Prostate gland (tissue), 2 donors: ENCODE measurements around the gene MTARC1. TPM values are rescaled to one million over a fixed set of nuclear protein-coding genes. Genes with fewer than 3 reads are reported as not detected.

Experiments used
- DNase-seq: peaks from one replicate; pipeline ENCODE4 v3.0.0-alpha.2; 2019; ENCODE audit warnings: low spot score
- H3K27ac ChIP-seq, 2 donors: fragments of 200-600 bp; sonication (generic); 2 replicates each; pipeline ENCODE4 v1.5.1; 2017 to 2019
- H3K27me3 ChIP-seq: fragments of 200-600 bp; sonication (generic); replicated peaks from 2 replicates; pipeline ENCODE4 v1.5.1; 2019; ENCODE audit not compliant: insufficient read depth
- H3K36me3 ChIP-seq, 2 donors: fragments of 200-600 bp; sonication (generic); 1 replicate in 1 of 2; 2 replicates in 1 of 2; pipeline versions ENCODE4 v1.5.1 to v1.8.1; 2017 to 2019
- H3K4me1 ChIP-seq: fragments of 200-600 bp; sonication (generic); replicated peaks from 2 replicates; pipeline ENCODE4 v1.5.1; 2019
- H3K4me3 ChIP-seq, 2 donors: fragments of 200-600 bp; sonication (generic); 2 replicates each; pipeline ENCODE4 v1.5.1; 2017 to 2019
- H3K9me3 ChIP-seq: fragments of 200-600 bp; sonication (generic); 2 replicates; pipeline ENCODE4 v1.5.1; 2017
- CTCF ChIP-seq, 4 experiments: fragments of 200-600 bp in 2 of 4; fragments of 450-650 bp in 2 of 4; sonication (generic) in 2 of 4; IDR thresholded peaks; 1 replicate in 3 of 4; 2 replicates in 1 of 4; pipeline ENCODE4 v1.5.1; 2016 to 2019; ENCODE audit warnings: antibody characterized with exemption in 4 of 4, mild to moderate bottlenecking in 2 of 4, moderate library complexity in 2 of 4
- POLR2A ChIP-seq: fragments of 450-650 bp; IDR thresholded peaks from one replicate; pipeline ENCODE4 v1.6.1; 2016; ENCODE audit warnings: antibody characterized with exemption, mild to moderate bottlenecking
- POLR2AphosphoS5 ChIP-seq: sonication (generic); formaldehyde crosslinking; IDR thresholded peaks from one replicate; pipeline ENCODE4 v1.6.1; 2017; ENCODE audit warnings: antibody characterized with exemption
- WGBS: methylation state at CpG from one replicate; pipeline ENCODE4 v1.1.5; 2018; 5-methylcytosine and 5-hydroxymethylcytosine counted together
- intact Hi-C: fragments of 100-400 bp; cut with DNase I; formaldehyde crosslinking; loops from one replicate; pipeline ENCODE4 v1.14.2; 2022
- total RNA-seq, 2 donors: library from RNA; depleted of rRNA; stranded (reverse); fragments of >200 nt; gene quantifications; one replicate each; pipeline ENCODE4 v1.1.0, GENCODE V29; 2016

MTARC1 gene
- total RNA-seq, 2 donors from 2014 or later, result 5.7 to 29.7 TPM

GRCh38 chr1:220807726-220808125, 21.0 kb downstream of the MTARC1 start:
- 54% methylated on average over 6 of the region's 6 CpGs for WGBS
- no peak for DNase-seq
- intact Hi-C loops, result no loop called here

GRCh38 chr1:220808345-220809186, 21.9 kb downstream of the MTARC1 start:
- no peaks in the 10 kb centered on the region for H3K27me3 ChIP-seq
- H3K36me3 ChIP-seq, result no peaks in the 10 kb centered on the region
- H3K27ac ChIP-seq, result no peak overlapping the region
- no peaks in the 10 kb centered on the region for H3K9me3 ChIP-seq
- no peak overlapping the region for H3K4me3 ChIP-seq
- no peaks in the 10 kb centered on the region for H3K4me1 ChIP-seq
- intact Hi-C loops, result no loop called here
- TF ChIP-seq POLR2A (no peak), POLR2AphosphoS5 (no peak), CTCF (IDR thresholded peaks at IDR 0.05) (no peak)
- 58% methylated on average over 11 of the region's 11 CpGs for WGBS
- DNase-seq, result no peak

More at GRCh38 chr1:220807726-220808125, 21.0 kb downstream of the MTARC1 start:
- Histone ChIP-seq H3K9me3 (no peaks in the 10 kb centered on the region), H3K36me3 (no peaks in the 10 kb centered on the region), H3K4me3 (no peak overlapping the region), H3K27ac (no peak overlapping the region), H3K4me1 (no peaks in the 10 kb centered on the region), H3K27me3 (no peaks in the 10 kb centered on the region)
- TF ChIP-seq CTCF (IDR thresholded peaks at IDR 0.05), result no peak
- no peak for TF ChIP-seq POLR2AphosphoS5
- TF ChIP-seq POLR2A, result no peak

GRCh38 chr1:220809187-220809550, 22.5 kb downstream of the MTARC1 start:
- intact Hi-C loops, result no loop called here
- Histone ChIP-seq H3K9me3 (no peaks in the 10 kb centered on the region), H3K27ac (no peak overlapping the region), H3K36me3 (no peaks in the 10 kb centered on the region), H3K27me3 (no peaks in the 10 kb centered on the region), H3K4me3 (no peak overlapping the region), H3K4me1 (no peaks in the 10 kb centered on the region)
- DNase-seq, result no peak
- no peak for TF ChIP-seq POLR2A
- TF ChIP-seq POLR2AphosphoS5, result no peak
- no peak for TF ChIP-seq CTCF (IDR thresholded peaks at IDR 0.05)
- 84% methylated on average over 6 of the region's 6 CpGs for whole genome bisulfite sequencing

- Histone ChIP-seq H3K27me3 (no peaks in the 10 kb centered on the region), H3K27ac (no peak overlapping the region), H3K4me3 (no peak overlapping the region), H3K9me3 (no peaks in the 10 kb centered on the region), H3K4me1 (no peaks in the 10 kb centered on the region), H3K36me3 (no peaks in the 10 kb centered on the region)
- intact Hi-C loops, result loop anchor here (5.0 to 10.0 kb wide), 2 partner anchors 395 to 628 kb away; no protein-coding TSS in a partner anchor
- TF ChIP-seq POLR2A (no peak), CTCF (IDR thresholded peaks at IDR 0.05) (no peak), POLR2AphosphoS5 (no peak)
- 79% methylated on average over 8 of the region's 8 CpGs for WGBS
- DNase-seq, result no peak
These were observed 23.0 kb downstream of the MTARC1 start for GRCh38 chr1:220809704-220810103.

- Histone ChIP-seq H3K9me3 (no peaks in the 10 kb centered on the region), H3K4me1 (no peaks in the 10 kb centered on the region), H3K36me3 (no peaks in the 10 kb centered on the region), H3K27ac (no peak overlapping the region), H3K27me3 (no peaks in the 10 kb centered on the region), H3K4me3 (no peak overlapping the region)
- TF ChIP-seq POLR2A (no peak), POLR2AphosphoS5 (peak; percentile 10), CTCF (IDR thresholded peaks at IDR 0.05) (peak; percentile 71 to 84 (median 75))
- peak; percentile 54 for DNase-seq
- WGBS, result 43% methylated on average over 20 of the region's 20 CpGs
- intact Hi-C loops, result loop anchor here (5.0 to 10.0 kb wide), 2 partner anchors 395 to 627 kb away; no protein-coding TSS in a partner anchor
These were observed 23.5 kb downstream of the MTARC1 start for GRCh38 chr1:220810179-220810653.
